Measurements from ENCODE around the gene AMMECR1. TPM values are rescaled to one million over a fixed set of nuclear protein-coding genes. Genes with fewer than 3 reads are reported as not detected.

Gene AMMECR1
- total RNA-seq (2014; rRNA removed; shearing (Covaris generic)) (17.1 and 17.2 TPM in 2 replicates), polyA plus RNA-seq (2016; fragmentation: Nextera tagmentation; extraction: Ambion mirVana) (15.3 and 18.3 TPM in 2 replicates)

GRCh38 chrX:110317820-110318663, at the start of gene AMMECR1:
Gene AMMECR1 (minus strand): TSS chrX:110318085. CDS start chrX:110318071, 14 bp downstream.
- Histone ChIP-seq H2AFZ (peak within 1 kb of the TSS; percentile 75), H3K79me2 (ENCODE audit: insufficient read depth) (peaks cover 47% of the 10 kb centered on the region), H3K27ac (peak within 1 kb of the TSS; percentile 81), H3F3A (ENCODE audit: insufficient read depth) (peaks cover 23% of the 10 kb centered on the region; the same call in 1 of the 2 replicates), H3K4me3 (peak within 1 kb of the TSS; percentile 92), H3K9ac (peak within 1 kb of the TSS; percentile 98), H3K27me3 (replicated peaks; ENCODE audit: insufficient read depth) (no peaks in the 10 kb centered on the region), H4K20me1 (ENCODE audit: insufficient read depth) (no peaks in the 10 kb centered on the region), H3K4me2 (ENCODE audit: unreplicated experiment) (peak within 1 kb of the TSS; percentile 88), H3K36me3 (ENCODE audit: low read depth) (no peaks in the 10 kb centered on the region), H3K9me3 (ENCODE audit: low read depth) (no peaks in the 10 kb centered on the region), H3K4me1 (ENCODE audit: insufficient read depth) (peaks cover 21% of the 10 kb centered on the region), H3K9me2 (ENCODE audit: insufficient read depth) (no peaks in the 10 kb centered on the region)
- in situ Hi-C loops (cut with MboI): no loop called here
- peak; percentile 91 for DNase-seq
- 0 to 1% methylated on average over 23 to 28 of the region's 78 CpGs for WGBS, 2 experiments (ENCODE audit: low coverage in 1 of 2, low lambda C conversion rate in 2 of 2, missing lambda C conversion rate in 2 of 2)
- no peak for TF ChIP-seq EZH2 (IDR thresholded peaks at IDR 0.05; ENCODE audit: insufficient read depth, poor library complexity, severe bottlenecking)
- no peak for TF ChIP-seq EZH2phosphoT487 (IDR thresholded peaks at IDR 0.05; ENCODE audit: insufficient read depth, low read depth)

GRCh38 chrX:110363244-110363643, 45.4 kb upstream of the AMMECR1 start:
- Histone ChIP-seq H3K9me3 (ENCODE audit: low read depth) (no peaks in the 10 kb centered on the region), H3K4me3 (no peak overlapping the region), H3K4me1 (ENCODE audit: insufficient read depth) (no peaks in the 10 kb centered on the region), H3K4me2 (ENCODE audit: unreplicated experiment) (no peak overlapping the region), H3K27ac (no peak overlapping the region), H3K9ac (no peak overlapping the region), H2AFZ (no peak overlapping the region), H3K79me2 (ENCODE audit: insufficient read depth) (no peaks in the 10 kb centered on the region), H3K36me3 (ENCODE audit: low read depth) (no peaks in the 10 kb centered on the region), H3K9me2 (ENCODE audit: insufficient read depth) (no peaks in the 10 kb centered on the region), H3F3A (ENCODE audit: insufficient read depth) (no peaks in the 10 kb centered on the region), H3K27me3 (replicated peaks; ENCODE audit: insufficient read depth) (no peaks in the 10 kb centered on the region), H4K20me1 (ENCODE audit: insufficient read depth) (no peaks in the 10 kb centered on the region)
- in situ Hi-C loops (cut with MboI): no loop called here
- no peak for TF ChIP-seq EZH2 (IDR thresholded peaks at IDR 0.05; ENCODE audit: insufficient read depth, poor library complexity, severe bottlenecking)
- TF ChIP-seq EZH2phosphoT487 (IDR thresholded peaks at IDR 0.05; ENCODE audit: insufficient read depth, low read depth): no peak
- DNase-seq: no peak
- 91 to 100% methylated on average over 1 of the region's 1 CpG for WGBS, 2 experiments (ENCODE audit: low coverage in 1 of 2, low lambda C conversion rate in 2 of 2, missing lambda C conversion rate in 2 of 2)

DNA sequence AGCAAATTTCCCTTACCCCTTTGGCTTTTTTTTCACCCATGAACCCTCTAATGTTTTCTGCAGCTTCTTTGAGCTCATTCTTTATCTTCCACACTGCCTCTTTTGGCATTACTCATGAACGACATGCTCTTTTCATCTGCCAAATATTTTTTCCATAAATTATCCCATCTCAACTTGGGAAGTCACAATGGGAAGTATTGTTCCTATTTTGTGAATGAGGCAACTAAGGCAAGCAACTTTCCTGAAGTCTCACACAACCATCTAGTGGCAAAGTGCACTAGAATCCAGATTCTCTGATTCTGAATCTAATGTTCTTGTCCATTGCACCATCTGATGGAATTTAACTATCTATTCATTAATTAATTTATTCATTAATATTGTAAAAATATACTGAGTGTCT, 41.4 kb upstream of the AMMECR1 start:
- H2AFZ ChIP-seq: no peak overlapping the region
- no peaks in the 10 kb centered on the region for H3F3A ChIP-seq (ENCODE audit: insufficient read depth)
- H3K4me2 ChIP-seq (ENCODE audit: unreplicated experiment): no peak overlapping the region
- no peak for DNase-seq
- H3K79me2 ChIP-seq (ENCODE audit: insufficient read depth): no peaks in the 10 kb centered on the region
- H3K9me2 ChIP-seq (ENCODE audit: insufficient read depth): no peaks in the 10 kb centered on the region
- H3K4me1 ChIP-seq (ENCODE audit: insufficient read depth): no peaks in the 10 kb centered on the region
- no peak overlapping the region for H3K27ac ChIP-seq
- no peak overlapping the region for H3K9ac ChIP-seq
- no peaks in the 10 kb centered on the region for H4K20me1 ChIP-seq (ENCODE audit: insufficient read depth)
- 0 to 14% methylated on average over 1 of the region's 1 CpG for WGBS, 2 experiments (ENCODE audit: low coverage in 1 of 2, low lambda C conversion rate in 2 of 2, missing lambda C conversion rate in 2 of 2)
- H3K27me3 ChIP-seq (replicated peaks; ENCODE audit: insufficient read depth): no peaks in the 10 kb centered on the region
- in situ Hi-C loops (cut with MboI): no loop called here
- no peak for TF ChIP-seq EZH2phosphoT487 (IDR thresholded peaks at IDR 0.05; ENCODE audit: insufficient read depth, low read depth)
- TF ChIP-seq EZH2 (IDR thresholded peaks at IDR 0.05; ENCODE audit: insufficient read depth, poor library complexity, severe bottlenecking): no peak
- no peak overlapping the region for H3K4me3 ChIP-seq
- no peaks in the 10 kb centered on the region for H3K36me3 ChIP-seq (ENCODE audit: low read depth)
- no peaks in the 10 kb centered on the region for H3K9me3 ChIP-seq (ENCODE audit: low read depth)

DNA sequence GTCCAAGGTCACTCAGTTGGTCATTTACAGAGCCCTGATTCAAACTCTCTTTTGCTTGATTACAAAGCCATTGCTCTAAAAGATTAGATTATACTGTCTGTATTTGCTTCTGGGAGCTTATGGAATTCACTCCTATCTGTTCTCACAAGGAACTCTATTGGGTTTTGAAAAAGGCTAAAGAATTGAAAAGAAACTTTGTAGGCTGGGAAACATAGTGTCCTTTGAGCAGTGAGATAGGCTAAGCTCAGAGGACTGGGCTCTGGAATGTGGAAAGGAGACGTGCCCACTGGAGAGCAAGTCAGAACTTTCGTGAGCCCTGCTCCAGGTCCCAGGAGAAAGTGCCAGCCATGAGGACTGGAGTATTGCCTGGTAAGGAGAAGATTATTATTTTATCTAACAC, 40.7 kb upstream of the AMMECR1 start, which contains the start of gene RTL9:
Gene RTL9 (plus strand): TSS at position 301 of the 400 bp plus-strand sequence. CDS start 91,770 bp downstream, outside the sequence.
- WGBS, 2 experiments (ENCODE audit: low coverage in 1 of 2, low lambda C conversion rate in 2 of 2, missing lambda C conversion rate in 2 of 2): 96 to 100% methylated on average over 1 to 2 of the region's 2 CpGs
- no peaks in the 10 kb centered on the region for H3K27me3 ChIP-seq (replicated peaks; ENCODE audit: insufficient read depth)
- H3K9me2 ChIP-seq (ENCODE audit: insufficient read depth): no peaks in the 10 kb centered on the region
- no peaks in the 10 kb centered on the region for H3K36me3 ChIP-seq (ENCODE audit: low read depth)
- in situ Hi-C loops (cut with MboI): no loop called here
- no peaks in the 10 kb centered on the region for H3K9me3 ChIP-seq (ENCODE audit: low read depth)
- H3K9ac ChIP-seq: no peak within 1 kb of the TSS
- H3F3A ChIP-seq (ENCODE audit: insufficient read depth): no peaks in the 10 kb centered on the region
- no peaks in the 10 kb centered on the region for H4K20me1 ChIP-seq (ENCODE audit: insufficient read depth)
- no peak within 1 kb of the TSS for H3K4me3 ChIP-seq
- H3K27ac ChIP-seq: no peak within 1 kb of the TSS
- H3K4me1 ChIP-seq (ENCODE audit: insufficient read depth): no peaks in the 10 kb centered on the region
- H2AFZ ChIP-seq: no peak within 1 kb of the TSS
- TF ChIP-seq EZH2 (IDR thresholded peaks at IDR 0.05; ENCODE audit: insufficient read depth, poor library complexity, severe bottlenecking): no peak
- H3K4me2 ChIP-seq (ENCODE audit: unreplicated experiment): no peak within 1 kb of the TSS
- H3K79me2 ChIP-seq (ENCODE audit: insufficient read depth): no peaks in the 10 kb centered on the region
- no peak for DNase-seq

All from GM23248 (cell line).